ENCODE data around the gene RETREG1. TPM values are rescaled to one million over a fixed set of nuclear protein-coding genes. Genes with fewer than 3 reads are reported as not detected.

Gene RETREG1
- total RNA-seq, 1 donor from 2014 or later = 15.8 TPM

DNA sequence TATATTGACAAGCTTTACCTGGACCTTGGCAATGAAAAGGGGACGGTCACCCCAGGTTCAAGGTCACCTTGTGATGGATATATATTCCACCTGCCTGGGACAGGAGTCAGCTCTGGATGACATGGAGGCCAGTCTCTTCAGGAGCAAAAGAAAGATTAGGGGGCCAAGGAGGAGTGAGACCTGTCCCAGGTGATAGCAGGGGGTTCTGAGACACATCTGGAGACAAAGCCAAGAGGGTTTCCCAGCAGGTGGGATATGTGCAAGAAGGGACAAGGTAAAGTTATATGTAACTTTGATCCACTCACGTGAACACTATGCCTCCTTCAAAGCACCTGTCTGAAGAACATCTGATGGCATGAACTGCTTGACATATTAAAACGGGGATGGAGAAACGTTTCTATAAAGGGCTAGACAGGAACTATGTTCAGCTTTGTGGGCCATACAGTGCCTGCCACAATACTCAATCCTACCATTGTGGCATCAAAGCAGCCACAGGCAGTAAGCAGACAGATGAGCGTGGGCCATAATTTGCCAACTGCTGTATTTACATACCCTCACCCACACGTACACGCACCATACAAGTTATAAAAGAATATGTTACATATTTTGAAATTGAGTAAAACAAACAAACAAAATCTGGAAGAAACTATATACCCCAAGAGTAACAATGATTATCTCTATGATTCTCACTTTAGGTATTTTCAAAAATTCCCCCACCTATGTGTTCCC, 88.3 kb downstream of the RETREG1 start:
- TF ChIP-seq, protein P1, sequence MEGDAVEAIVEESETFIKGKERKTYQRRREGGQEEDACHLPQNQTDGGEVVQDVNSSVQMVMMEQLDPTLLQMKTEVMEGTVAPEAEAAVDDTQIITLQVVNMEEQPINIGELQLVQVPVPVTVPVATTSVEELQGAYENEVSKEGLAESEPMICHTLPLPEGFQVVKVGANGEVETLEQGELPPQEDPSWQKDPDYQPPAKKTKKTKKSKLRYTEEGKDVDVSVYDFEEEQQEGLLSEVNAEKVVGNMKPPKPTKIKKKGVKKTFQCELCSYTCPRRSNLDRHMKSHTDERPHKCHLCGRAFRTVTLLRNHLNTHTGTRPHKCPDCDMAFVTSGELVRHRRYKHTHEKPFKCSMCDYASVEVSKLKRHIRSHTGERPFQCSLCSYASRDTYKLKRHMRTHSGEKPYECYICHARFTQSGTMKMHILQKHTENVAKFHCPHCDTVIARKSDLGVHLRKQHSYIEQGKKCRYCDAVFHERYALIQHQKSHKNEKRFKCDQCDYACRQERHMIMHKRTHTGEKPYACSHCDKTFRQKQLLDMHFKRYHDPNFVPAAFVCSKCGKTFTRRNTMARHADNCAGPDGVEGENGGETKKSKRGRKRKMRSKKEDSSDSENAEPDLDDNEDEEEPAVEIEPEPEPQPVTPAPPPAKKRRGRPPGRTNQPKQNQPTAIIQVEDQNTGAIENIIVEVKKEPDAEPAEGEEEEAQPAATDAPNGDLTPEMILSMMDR (IDR thresholded peaks at IDR 0.05; ENCODE audit: unreplicated experiment) = no peak
- H3K27ac Mint-ChIP-seq (ENCODE audit: unreplicated experiment) = no peak overlapping the region
- H3K4me1 Mint-ChIP-seq (ENCODE audit: unreplicated experiment) = no peaks in the 10 kb centered on the region
- H3K27me3 Mint-ChIP-seq (ENCODE audit: unreplicated experiment) = no peaks in the 10 kb centered on the region
- H3K36me3 Mint-ChIP-seq (ENCODE audit: low read depth, unreplicated experiment) = no peaks in the 10 kb centered on the region
- no peak overlapping the region for H3K4me3 Mint-ChIP-seq (ENCODE audit: unreplicated experiment)
- H3K9me3 Mint-ChIP-seq (ENCODE audit: unreplicated experiment) = no peaks in the 10 kb centered on the region
- no peak for DNase-seq (ENCODE audit: low spot score)

DNA sequence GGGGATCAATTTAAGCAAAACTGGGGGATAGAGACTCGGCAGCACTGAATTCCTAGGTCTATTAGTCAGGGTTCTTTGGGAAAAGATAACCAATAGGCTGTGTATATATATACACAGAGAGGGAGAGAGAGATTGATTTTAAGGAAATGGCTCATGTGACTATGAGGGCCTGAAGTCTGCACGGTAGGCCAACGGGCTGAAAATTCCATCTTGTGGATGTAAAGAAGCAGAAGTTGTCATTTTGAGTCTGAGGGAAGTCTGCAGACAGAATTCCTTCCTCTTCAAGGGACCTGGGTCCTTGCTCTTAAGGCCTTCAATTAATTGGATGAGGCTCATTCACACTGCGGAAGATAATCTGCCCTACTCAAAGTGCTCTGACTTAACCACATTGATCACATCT, 91.1 kb downstream of the RETREG1 start:
- TF ChIP-seq, protein P1 (IDR thresholded peaks at IDR 0.05; ENCODE audit: unreplicated experiment) = no peak
- Mint-ChIP-seq H3K36me3 (ENCODE audit: low read depth, unreplicated experiment) (no peaks in the 10 kb centered on the region), H3K9me3 (ENCODE audit: unreplicated experiment) (no peaks in the 10 kb centered on the region), H3K27me3 (ENCODE audit: unreplicated experiment) (peaks cover 2% of the 10 kb centered on the region), H3K4me3 (ENCODE audit: unreplicated experiment) (no peak overlapping the region), H3K4me1 (ENCODE audit: unreplicated experiment) (no peaks in the 10 kb centered on the region), H3K27ac (ENCODE audit: unreplicated experiment) (no peak overlapping the region)
- no peak for DNase-seq (ENCODE audit: low spot score)

DNA sequence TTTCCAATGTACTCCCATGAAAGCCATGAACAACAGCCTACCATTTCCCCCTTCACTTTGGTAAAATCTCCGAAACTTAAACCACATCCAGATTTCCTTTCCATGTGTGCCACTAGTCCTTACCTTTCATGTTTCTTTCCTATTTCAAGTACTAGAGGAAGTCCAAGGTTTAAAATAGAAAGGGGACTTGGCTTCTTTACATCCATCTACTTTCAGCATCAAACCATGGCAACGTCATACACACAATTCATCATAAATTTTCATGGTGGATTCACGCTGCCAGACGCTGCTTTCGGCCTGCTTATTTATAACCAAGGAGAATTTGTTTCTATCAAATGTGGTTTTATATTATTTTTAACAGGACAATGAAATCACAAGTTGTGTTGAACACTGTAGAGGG, 92.5 kb downstream of the RETREG1 start:
- Mint-ChIP-seq H3K27me3 (ENCODE audit: unreplicated experiment) (peaks cover 2% of the 10 kb centered on the region), H3K4me3 (ENCODE audit: unreplicated experiment) (no peak overlapping the region), H3K4me1 (ENCODE audit: unreplicated experiment) (no peaks in the 10 kb centered on the region), H3K27ac (ENCODE audit: unreplicated experiment) (no peak overlapping the region), H3K36me3 (ENCODE audit: low read depth, unreplicated experiment) (no peaks in the 10 kb centered on the region), H3K9me3 (ENCODE audit: unreplicated experiment) (no peaks in the 10 kb centered on the region)
- TF ChIP-seq, protein P1 (IDR thresholded peaks at IDR 0.05; ENCODE audit: unreplicated experiment) = no peak
- DNase-seq (ENCODE audit: low spot score) = no peak

DNA sequence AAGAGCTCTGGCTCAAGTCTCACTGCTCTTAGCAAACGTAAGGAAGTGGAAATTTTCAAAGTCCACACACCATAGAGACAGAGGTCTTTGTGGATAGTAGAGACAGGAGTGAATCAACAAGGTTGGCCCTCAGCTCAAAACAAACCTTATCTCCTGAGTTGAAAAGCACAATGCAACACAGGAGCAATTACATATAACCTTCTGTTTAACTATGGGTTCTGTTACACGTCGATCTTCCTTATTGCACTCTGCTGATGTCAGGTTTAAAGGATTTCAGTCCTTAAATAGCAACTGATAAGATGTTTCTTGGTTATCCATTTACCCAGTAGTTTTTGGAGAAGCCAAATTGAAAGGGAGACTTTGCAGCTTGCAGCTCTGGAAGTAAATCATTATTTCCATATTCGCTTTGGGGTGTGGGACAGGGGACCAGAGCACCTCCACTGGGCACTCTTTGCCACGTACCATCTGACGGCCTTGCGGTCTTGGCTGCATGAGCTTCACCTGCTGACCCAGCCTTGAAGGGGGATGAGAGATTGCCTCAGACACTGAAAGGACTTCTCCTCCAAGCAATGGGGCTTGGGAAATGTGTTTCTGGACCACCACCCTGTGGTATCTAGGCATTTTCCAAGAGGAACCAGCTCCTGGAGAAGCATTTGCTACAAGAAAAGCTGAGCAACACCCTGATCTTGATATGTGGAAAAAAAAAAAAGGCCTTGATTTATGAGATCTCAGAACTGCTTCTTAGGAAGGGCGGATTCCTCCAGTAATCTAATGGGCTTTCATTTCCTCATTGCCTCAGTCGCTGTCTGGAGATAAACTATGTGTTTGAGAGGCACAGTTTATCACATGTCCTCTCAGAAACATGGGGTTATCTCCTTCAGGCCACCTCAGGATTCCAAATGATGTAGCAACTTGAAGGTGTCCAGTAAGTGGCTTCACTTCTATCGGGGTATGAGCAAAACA, 95.0 kb downstream of the RETREG1 start:
- H3K9me3 Mint-ChIP-seq (ENCODE audit: unreplicated experiment) = no peaks in the 10 kb centered on the region
- no peak for DNase-seq (ENCODE audit: low spot score)
- no peaks in the 10 kb centered on the region for H3K36me3 Mint-ChIP-seq (ENCODE audit: low read depth, unreplicated experiment)
- no peak overlapping the region for H3K27ac Mint-ChIP-seq (ENCODE audit: unreplicated experiment)
- TF ChIP-seq, protein P1 (IDR thresholded peaks at IDR 0.05; ENCODE audit: unreplicated experiment) = no peak
- no peak overlapping the region for H3K4me3 Mint-ChIP-seq (ENCODE audit: unreplicated experiment)
- no peaks in the 10 kb centered on the region for H3K4me1 Mint-ChIP-seq (ENCODE audit: unreplicated experiment)
- peaks cover 2% of the 10 kb centered on the region for H3K27me3 Mint-ChIP-seq (ENCODE audit: unreplicated experiment)
